HG03103 (cell line): ENCODE measurements around the gene MGA.

ENCODE experiments used
- ATAC-seq: cut with Tn5 transposase; IDR thresholded peaks from one replicate; pipeline ENCODE4 v1.9.1; 2021; ENCODE audit warnings: low read depth; ENCODE audit not compliant: unreplicated experiment

The MGA gene

DNA sequence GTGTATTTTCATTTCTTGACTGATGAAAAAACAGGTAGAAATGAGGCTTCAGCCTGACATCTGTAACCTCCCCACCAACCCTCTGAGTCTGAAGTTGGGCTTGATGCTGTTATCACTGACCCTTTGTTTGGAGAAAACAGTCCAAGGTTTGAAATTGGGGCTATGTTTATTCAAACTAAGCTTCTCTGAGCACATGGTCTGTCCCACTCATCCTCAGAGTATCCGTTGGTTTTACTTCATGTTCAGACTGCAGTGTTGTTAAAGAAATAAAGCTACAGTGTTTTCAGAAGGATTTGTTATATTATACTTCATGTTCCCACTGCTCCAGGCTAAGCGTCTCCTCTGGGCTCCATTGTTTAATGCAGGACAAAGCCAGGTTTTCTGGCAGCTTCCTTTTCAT lies 120.1 kb downstream of the MGA start:
- ATAC-seq, result no peak

- ATAC-seq, result no peak
Observed at GRCh38 chr15:41780727-41781126, 120.5 kb downstream of the MGA start.

GRCh38 chr15:41782371-41783282 lies 122.4 kb downstream of the MGA start:
- no peak for ATAC-seq

- ATAC-seq, result no peak
Observed at GRCh38 chr15:41783296-41783695, 123.1 kb downstream of the MGA start.

- no peak for ATAC-seq
Observed at GRCh38 chr15:41788262-41788661, 128.1 kb downstream of the MGA start.

- ATAC-seq, result no peak
Observed at GRCh38 chr15:41789236-41789635, 129.0 kb downstream of the MGA start.

- ATAC-seq, result no peak
Observed at GRCh38 chr15:41789662-41790061, 129.5 kb downstream of the MGA start.

DNA sequence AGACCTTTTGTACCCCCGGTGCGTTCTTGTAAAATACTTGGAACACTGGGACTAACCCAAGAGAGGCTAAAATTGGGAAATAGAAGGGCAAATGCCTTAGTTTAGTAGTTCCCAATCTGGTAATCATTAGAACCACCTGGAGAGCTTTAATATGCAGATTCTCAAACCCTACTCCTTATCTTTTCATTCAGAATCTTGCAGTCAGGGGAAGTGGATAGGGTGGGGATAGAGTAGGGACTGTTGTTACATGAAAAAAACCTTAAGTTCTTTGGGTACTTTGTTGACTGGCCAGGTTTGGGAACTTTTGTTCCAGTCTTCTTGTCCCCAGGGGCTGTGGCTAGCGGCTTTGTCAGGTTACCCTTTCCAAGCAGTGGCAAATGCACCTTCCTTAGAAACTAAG lies 130.0 kb downstream of the MGA start:
- no peak for ATAC-seq

GRCh38 chr15:41790756-41791546 lies 130.7 kb downstream of the MGA start:
- ATAC-seq, result no peak

- no peak for ATAC-seq
Observed at GRCh38 chr15:41791547-41791937, 131.3 kb downstream of the MGA start.

GRCh38 chr15:41792000-41792637 lies 131.9 kb downstream of the MGA start:
- no peak for ATAC-seq

- no peak for ATAC-seq
Observed at GRCh38 chr15:41794081-41794480, 133.9 kb downstream of the MGA start.

DNA sequence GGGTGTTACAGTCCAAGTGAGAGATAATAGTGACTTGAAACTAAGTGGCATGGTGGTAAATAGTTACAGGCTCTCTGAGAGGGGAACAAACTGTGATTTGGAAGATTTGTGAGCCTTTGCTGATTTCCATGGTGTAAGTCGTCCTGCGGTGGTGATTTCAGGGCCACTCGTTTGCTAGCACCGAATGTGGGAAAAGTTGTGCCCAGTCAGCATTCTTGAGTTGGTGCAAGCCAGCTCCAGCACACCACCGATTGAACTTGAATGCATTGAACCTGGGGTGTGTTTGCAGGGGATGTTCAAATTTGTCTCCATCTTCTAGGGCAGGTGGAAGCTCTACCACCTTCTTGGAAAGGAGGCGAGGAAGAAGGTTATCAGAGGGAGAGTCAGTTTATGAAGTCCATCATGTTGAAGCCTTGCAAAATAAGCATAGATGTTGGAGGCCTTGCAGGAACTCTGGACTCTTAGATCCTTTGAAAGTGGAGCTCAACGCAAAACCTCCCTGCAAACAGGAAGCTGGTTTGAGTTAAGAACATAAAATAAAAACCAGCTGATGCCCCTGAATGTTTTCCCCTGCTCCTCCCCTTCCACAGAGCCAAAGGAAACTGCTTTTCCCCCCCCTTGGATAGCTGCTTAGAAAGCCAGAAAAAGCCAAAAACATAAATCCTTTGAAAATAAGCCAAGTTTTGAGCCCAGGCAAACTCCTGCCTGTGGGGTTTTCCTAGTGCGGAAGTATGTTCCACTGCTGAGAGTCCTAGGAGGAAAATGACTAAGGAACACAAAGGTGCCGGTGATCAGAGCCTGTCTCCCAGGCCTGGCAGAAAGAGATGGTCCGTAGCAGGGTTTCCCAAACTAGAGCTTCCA lies 136.0 kb downstream of the MGA start:
- no peak for ATAC-seq

- no peak for ATAC-seq
Observed at GRCh38 chr15:41797201-41797944, 137.2 kb downstream of the MGA start.

DNA sequence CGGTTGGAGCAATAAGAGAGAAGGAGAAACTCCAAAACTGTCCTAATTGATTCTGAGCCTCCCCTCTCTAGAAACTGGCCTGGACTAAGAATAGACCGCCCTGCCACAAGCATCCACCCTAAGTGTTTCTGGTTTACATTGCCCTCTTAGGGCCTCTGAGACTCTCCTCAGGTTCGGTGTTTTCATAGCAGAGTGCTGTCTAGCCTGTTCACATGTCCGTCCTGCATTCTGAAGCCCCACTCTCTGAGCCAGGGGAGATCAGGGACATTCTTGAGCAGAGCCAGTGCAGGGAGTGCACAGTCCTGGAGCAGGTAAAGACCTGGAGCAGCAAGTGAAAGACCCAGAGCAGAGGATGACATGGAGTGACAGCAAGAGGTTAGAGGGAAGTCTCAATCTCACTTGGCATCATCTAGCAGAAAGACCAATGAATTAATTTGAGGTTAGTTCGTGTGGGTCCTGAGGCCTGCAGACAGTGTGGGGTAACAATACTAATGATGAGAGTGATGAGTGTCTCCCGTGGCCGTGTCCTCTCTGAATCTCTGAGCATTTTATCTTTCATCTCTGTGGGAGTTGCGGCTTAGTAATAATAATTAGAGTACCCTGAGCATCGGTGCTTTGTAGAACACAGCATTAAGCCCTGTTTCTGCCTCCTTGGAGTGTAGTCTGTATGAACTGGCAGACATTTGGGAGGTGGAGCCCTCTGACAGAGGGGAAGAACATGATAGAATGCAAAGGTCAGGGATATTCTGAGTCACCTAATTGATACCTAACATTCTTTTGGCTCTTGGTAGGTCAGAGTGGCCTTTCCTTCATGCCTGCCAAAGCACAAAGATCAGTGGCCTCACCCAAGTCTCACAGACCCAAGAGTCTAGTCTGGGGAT lies 138.6 kb downstream of the MGA start:
- no peak for ATAC-seq

DNA sequence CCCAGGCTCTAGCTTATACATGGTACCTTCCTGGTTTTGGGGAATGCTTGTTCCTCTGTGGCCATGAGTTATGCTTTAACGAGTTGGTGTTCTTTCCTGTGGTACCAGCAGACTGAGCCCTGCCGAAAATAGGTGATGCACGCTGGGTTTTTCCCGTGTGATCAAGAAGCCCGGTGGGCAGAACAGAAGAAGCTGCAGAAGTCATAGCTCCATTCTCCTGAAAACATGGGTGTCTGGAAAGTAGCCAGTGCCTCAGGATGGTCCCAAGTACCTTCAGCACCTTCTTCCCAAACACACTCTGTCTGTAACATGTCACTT lies 139.2 kb downstream of the MGA start:
- no peak for ATAC-seq

DNA sequence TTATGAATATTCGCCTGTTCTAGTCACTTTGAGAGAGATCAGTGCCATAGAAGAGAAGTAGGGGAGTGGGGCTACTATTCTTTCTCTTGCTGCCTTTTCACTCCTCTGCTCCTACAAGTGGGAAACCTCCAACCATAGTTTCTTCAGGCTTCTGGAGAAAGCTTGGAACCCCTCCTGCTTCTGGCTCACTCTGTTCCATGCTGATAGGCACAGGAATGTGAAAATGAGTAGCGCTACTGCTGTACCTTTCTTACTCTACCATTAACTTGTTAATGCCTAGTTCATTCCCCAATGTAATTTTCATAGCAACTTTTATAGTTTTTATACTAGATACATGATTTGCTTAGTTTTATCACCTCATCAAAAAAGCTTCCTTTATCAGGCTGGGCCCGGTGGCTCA lies 141.0 kb downstream of the MGA start:
- ATAC-seq, result no peak

DNA sequence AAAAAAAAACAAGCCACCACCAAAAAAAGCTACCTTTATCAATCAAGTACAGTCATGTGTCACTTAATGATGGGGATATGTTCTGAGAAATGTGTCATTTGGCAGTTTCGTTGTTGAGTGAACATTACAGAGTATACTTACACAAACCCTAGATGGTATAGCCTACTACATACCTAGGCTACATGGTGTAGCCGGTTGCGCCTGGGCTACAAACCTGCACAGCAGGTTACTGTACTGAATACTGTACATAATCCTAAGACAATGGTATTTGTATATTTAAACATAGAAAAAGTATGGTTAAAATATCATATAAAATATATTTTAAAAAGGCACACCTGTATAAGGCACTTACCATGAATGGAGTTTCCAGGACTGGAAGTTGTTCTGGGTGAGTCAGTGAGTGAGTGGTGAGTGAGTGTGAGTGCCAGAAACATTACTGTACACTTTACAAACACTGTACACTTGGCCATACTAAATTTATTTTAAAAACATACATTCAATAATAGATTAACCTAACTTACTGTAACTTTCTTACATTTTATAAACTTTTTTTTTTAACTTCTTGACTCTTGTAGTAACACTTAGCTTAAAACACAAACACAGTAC lies 141.7 kb downstream of the MGA start:
- no peak for ATAC-seq
